ENCODE measurements around the gene OR6C76. TPM values are rescaled to one million over a fixed set of nuclear protein-coding genes. Genes with fewer than 3 reads are reported as not detected.
"Not testable (repeated sequence)": the region's sequence is repeated elsewhere in the genome, so short reads cannot be mapped to it uniquely, and the experiment has no call there.

OR6C76 gene
- total RNA-seq, 4 donors from 2014 or later = not detected

DNA sequence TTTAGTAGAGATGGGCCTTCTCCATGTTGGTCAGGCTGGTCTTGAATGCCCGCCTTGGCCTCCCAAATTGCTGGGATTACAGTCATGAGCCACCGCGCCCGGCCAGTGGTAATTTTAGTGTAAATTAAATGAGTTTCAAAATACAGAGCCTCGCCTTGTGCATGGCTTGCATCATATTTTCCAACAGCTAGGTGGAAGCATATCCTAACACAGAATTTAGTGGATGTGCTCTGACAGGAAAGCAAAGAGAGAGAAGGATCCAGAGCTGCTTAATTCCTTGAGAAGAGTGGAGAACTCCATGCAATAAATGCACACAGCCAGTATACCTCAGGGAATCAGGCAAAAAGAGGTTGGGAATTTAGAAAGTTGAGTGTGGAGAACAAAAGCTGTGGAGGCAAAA is 20.3 kb downstream of the OR6C76 start:
- Histone ChIP-seq H3K4me3 (no peak overlapping the region), H3K27ac (no peak overlapping the region), H3K36me3 (no peaks in the 10 kb centered on the region), H3K27me3 (no peaks in the 10 kb centered on the region), H3K4me1 (no peaks in the 10 kb centered on the region), H3K9me3 (peaks cover 0 to 2% (median 0%) of the 10 kb centered on the region in 4 donors)
- no peak for DNase-seq (ENCODE audit: low spot score in 2 of 2)
- WGBS, 2 donors = 78 to 84% methylated on average over 5 of the region's 5 CpGs
- TF ChIP-seq EP300 (IDR thresholded peaks at IDR 0.05) (no peak), POLR2A (IDR thresholded peaks at IDR 0.05) (no peak)
- TF ChIP-seq, protein P1, sequence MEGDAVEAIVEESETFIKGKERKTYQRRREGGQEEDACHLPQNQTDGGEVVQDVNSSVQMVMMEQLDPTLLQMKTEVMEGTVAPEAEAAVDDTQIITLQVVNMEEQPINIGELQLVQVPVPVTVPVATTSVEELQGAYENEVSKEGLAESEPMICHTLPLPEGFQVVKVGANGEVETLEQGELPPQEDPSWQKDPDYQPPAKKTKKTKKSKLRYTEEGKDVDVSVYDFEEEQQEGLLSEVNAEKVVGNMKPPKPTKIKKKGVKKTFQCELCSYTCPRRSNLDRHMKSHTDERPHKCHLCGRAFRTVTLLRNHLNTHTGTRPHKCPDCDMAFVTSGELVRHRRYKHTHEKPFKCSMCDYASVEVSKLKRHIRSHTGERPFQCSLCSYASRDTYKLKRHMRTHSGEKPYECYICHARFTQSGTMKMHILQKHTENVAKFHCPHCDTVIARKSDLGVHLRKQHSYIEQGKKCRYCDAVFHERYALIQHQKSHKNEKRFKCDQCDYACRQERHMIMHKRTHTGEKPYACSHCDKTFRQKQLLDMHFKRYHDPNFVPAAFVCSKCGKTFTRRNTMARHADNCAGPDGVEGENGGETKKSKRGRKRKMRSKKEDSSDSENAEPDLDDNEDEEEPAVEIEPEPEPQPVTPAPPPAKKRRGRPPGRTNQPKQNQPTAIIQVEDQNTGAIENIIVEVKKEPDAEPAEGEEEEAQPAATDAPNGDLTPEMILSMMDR (IDR thresholded peaks at IDR 0.05) = no peak

DNA sequence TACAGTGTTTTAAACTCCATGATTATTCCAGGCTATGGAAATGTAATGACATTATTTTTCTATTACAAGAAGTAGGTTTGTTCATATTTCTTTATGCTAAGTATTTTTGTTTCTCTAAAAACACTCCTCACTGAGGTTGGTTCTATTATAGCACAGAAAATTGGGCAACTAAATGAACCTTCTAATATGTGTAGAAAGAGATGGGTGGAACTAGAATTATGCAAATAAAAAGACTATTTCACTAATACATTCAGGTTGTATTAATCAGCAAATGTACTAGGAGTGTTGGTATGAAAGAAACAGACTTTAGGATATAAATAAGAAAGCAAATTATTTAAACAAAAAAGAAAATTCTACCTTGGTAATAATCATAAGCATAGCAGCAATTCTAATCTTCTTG is 22.8 kb downstream of the OR6C76 start:
- Histone ChIP-seq H3K9me3 (no peaks in the 10 kb centered on the region), H3K27me3 (no peaks in the 10 kb centered on the region), H3K4me3 (no peak overlapping the region), H3K27ac (no peak overlapping the region), H3K36me3 (no peaks in the 10 kb centered on the region), H3K4me1 (no peaks in the 10 kb centered on the region)
- no peak for DNase-seq (ENCODE audit: low spot score in 2 of 2)
- TF ChIP-seq, protein P1 (IDR thresholded peaks at IDR 0.05) = no peak
- TF ChIP-seq EP300 (IDR thresholded peaks at IDR 0.05) (no peak), POLR2A (IDR thresholded peaks at IDR 0.05) (no peak)

DNA sequence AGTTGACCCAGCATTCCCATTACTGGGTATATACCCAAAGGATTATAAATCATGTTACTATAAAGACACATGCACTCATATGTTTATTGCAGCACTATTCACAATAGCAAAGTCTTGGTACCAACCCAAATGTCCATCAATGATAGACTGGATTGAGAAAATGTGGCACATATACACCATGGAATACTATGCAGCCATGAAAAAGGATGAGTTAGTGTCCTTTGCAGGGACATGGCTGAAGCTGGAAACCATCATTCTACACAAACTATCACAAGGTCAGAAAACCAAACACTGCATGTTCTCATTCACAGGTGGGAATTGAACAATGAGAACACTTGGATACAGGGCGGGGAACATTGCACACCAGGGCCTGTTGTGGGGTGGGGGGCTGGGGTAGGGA is 38.9 kb downstream of the OR6C76 start:
- not testable (repeated sequence) for DNase-seq (ENCODE audit: low spot score in 2 of 2); H3K4me1 ChIP-seq
- 83 to 97% methylated on average over 1 of the region's 1 CpG for WGBS, 2 donors

DNA sequence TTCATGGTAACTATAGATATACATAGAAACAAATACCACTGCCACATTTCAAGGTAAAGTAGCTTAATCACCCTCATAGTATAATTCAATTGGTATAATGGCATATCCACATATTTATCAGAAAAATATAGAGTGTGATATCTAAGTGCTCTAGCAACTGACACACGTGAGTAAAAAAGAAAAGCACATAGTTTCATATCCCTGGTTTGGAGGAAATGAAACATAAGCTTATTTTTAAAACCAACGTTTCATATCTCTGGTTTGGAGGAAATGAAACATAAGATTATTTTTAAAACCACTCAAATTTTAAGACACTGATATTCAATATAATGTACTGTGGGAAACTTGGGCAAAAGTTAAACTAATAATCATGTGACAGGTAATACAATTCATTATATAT is 41.8 kb downstream of the OR6C76 start:
- H3K4me3 ChIP-seq = no peak overlapping the region
- no peaks in the 10 kb centered on the region for H3K27me3 ChIP-seq
- H3K4me1 ChIP-seq = no peaks in the 10 kb centered on the region
- 44 to 55% methylated on average over 2 of the region's 2 CpGs for WGBS, 2 donors
- H3K9me3 ChIP-seq = peaks cover 0 to 12% (median 0%) of the 10 kb centered on the region in 4 donors
- H3K36me3 ChIP-seq = no peaks in the 10 kb centered on the region
- no peak for DNase-seq (ENCODE audit: low spot score in 2 of 2)
- H3K27ac ChIP-seq = no peak overlapping the region
- TF ChIP-seq POLR2A (IDR thresholded peaks at IDR 0.05) (no peak), EP300 (IDR thresholded peaks at IDR 0.05) (no peak)
- TF ChIP-seq, protein P1 (IDR thresholded peaks at IDR 0.05) = no peak

More for the DNA sequence above, 38.9 kb downstream of the OR6C76 start:
- H3K27ac ChIP-seq, H3K4me3 ChIP-seq, H3K27me3 ChIP-seq, H3K36me3 ChIP-seq: not testable (repeated sequence)
- peaks cover 0 to 12% (median 0%) of the 10 kb centered on the region in 4 donors for H3K9me3 ChIP-seq

DNA sequence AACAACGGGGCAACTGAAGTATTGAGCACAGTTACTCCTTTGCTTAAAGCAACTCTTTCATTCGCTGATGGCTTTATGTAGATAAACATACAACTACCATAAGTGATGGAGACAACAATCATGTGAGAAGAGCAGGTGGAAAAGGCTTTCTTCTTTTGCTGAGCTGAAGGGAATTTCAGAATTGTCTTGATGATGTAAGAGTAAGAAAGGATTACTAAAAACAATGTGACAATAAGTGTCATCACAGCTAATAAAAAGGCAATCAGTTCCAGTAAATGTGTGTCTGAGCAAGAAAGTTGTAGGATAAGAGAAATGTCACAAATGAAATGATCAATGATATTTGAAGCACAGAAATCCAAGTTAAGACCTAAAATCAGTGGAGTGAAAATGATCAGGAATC is 43.2 kb downstream of the OR6C76 start:
- H3K27ac ChIP-seq = no peak overlapping the region
- TF ChIP-seq POLR2A (IDR thresholded peaks at IDR 0.05) = no peak
- TF ChIP-seq, protein P1 (IDR thresholded peaks at IDR 0.05) = no peak
- no peak for TF ChIP-seq EP300 (IDR thresholded peaks at IDR 0.05)
- 60 to 67% methylated on average over 2 of the region's 2 CpGs for WGBS, 2 donors
- DNase-seq (ENCODE audit: low spot score in 2 of 2) = no peak
- no peaks in the 10 kb centered on the region for H3K27me3 ChIP-seq
- H3K9me3 ChIP-seq = peaks cover 0 to 6% (median 0%) of the 10 kb centered on the region in 4 donors
- H3K4me3 ChIP-seq = no peak overlapping the region
- no peaks in the 10 kb centered on the region for H3K36me3 ChIP-seq
- no peaks in the 10 kb centered on the region for H3K4me1 ChIP-seq

Data from tibial nerve (tissue), 4 donors.